Fibroblast of lung (primary cell): ENCODE results near the gene GRAMD1A.
A peak's percentile ranks its signal among the peaks of the same experiment; 100 is the strongest.

Source experiments
- CTCF ChIP-seq, 2 donors: IDR thresholded peaks in 1 of 2; conservative IDR thresholded peaks in 1 of 2; 1 replicate in 1 of 2; 2 replicates in 1 of 2; pipeline ENCODE4 v1.5.1; 2011 to 2012; ENCODE audit warnings: low read length in 2 of 2, control low read depth in 1 of 2, inconsistent platforms in 1 of 2, low read depth in 1 of 2, mild to moderate bottlenecking in 1 of 2
- EZH2 ChIP-seq: IDR thresholded peaks from 2 replicates; pipeline ENCODE4 v1.5.1; 2012; ENCODE audit warnings: low read length, control low read depth, mild to moderate bottlenecking; ENCODE audit errors: missing control alignments

DNA sequence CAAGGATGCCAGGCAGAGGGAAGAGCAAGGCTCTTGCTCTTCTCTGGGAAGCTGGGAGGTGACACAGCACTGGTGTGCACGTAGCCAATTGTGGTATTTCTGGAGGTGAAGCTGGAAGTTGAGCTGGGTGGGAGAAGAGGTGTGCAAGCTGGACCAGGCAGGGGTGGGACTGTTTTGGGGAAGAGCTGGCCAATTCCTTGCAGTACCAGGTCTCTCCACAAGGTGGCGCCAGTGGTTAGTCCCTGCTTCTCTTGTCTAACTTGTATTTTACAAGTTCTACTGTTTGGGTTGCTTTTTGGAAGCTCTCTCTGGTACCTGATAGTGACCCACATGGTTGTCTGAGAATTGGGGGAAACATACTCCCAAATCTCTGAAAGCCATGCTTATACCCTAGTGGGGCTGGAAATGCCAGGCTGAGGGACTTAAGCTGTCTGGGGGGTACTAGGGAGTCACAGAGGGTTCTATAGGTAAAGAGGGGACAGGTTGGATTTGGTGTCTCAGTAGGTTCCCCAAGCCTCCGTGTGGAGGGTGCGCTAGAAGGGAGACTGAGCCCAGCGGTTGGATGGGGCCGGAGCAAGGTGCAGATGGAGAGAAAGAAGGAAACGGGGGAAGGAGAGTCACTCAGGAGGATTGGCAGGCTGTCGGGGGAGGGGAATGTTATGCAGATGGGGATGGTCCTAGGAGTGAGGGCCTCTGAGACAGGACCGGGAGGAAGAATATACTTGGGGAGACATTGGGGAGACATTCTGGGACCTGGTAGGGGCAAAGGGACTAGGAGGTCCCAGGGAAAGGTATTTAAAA lies 44.4 kb downstream of the GRAMD1A start:
- TF ChIP-seq CTCF (conservative IDR thresholded peaks at IDR 0.05 in 1 of 2, IDR thresholded peaks at IDR 0.05 in 1 of 2; ENCODE audit: low read depth in 1 of 2, low read length in 2 of 2), result peak; percentile 96 to 99
- TF ChIP-seq EZH2, result no peak
